GM21529 (cell line): ENCODE measurements around the gene KIF3C.
A peak's percentile ranks its signal among the peaks of the same experiment; 100 is the strongest.

Source experiments
- ATAC-seq: cut with Tn5 transposase; IDR thresholded peaks from one replicate; pipeline ENCODE4 v1.9.1; 2021; ENCODE audit not compliant: unreplicated experiment

Gene KIF3C

GRCh38 chr2:25878361-25879132 is 103.8 kb downstream of the KIF3C start, which contains the start of gene ASXL2:
Gene ASXL2 (minus strand): TSS chr2:25878487. CDS start chr2:25878222, 265 bp downstream.
- peak; percentile 90 for ATAC-seq

- ATAC-seq, result peak; percentile 57
These were observed 104.6 kb downstream of the KIF3C start for GRCh38 chr2:25877431-25878360.
